Stimulated activated CD8-positive, alpha-beta memory T cell treated with anti-CD3 and anti-CD28 coated beads, Interleukin-15, amount 100 ng/mL, for 4 hours (primary cell): ENCODE results near the gene GRID1.
"Not testable (repeated sequence)": the region's sequence is repeated elsewhere in the genome, so short reads cannot be mapped to it uniquely, and the experiment has no call there.

Experiments
- DNase-seq, 2 donors: peaks; one replicate each; pipeline ENCODE4 v3.0.0-alpha.2; 2020; ENCODE audit warnings: low read depth in 2 of 2

Gene GRID1

DNA sequence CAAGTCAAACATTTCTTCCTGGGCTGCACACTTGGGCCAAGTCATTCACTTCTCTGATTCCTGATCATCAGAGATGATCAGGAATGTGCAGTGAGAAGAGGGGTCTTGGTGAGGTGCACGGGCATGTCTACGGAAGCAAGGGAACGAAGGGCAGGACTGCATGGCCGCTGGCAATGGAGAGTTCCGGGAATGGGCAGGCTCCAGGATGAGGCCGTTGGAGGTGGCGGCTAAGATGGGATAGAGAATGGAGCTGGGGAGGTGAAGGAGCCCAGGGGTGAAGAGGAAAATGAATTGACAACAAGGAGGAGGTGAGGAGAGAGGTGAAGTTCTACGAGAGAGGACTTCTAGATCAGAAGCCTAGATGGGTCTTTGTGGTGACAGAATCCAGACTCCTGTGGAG, 260.0 kb downstream of the GRID1 start:
- DNase-seq: no peak

DNA sequence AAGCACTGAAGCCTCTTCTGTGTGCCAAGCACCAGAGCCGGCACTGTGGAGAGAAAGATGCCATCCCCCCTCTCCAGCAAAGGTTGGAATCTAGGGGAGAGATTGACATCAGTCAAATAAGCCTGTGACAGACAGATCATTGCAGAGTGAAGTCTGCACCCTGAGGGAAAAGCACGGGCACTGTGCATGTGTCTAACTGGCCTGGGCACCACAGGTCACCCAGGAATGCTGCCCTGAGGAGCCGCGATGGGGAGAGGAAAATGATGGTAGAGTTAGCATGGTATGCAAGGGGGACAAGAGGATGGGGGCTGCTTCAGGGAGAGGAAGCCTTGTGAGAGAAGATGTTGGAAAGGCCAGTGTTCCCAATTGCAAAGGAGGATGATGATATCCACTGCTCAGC, 261.0 kb downstream of the GRID1 start:
- no peak for DNase-seq

DNA sequence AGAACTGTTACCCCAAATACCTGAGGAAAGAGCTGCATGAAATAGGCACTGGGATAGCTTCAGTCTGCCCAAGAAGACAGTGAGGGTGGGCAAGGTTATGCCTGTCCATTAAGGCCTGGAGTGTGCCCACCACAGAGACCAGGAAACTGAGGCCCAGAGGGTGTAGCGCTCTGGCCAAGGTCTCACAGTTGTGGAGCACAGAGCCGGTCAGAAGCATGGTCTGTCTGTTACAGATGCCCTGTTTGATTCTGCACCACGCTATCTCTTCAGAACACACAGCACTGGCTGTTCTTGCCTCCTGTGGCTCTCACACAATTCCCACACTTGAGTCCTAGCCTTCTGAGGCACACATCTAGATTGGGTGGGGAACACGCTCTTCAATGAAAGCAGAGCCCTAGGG, 261.4 kb downstream of the GRID1 start:
- DNase-seq: no peak

DNA sequence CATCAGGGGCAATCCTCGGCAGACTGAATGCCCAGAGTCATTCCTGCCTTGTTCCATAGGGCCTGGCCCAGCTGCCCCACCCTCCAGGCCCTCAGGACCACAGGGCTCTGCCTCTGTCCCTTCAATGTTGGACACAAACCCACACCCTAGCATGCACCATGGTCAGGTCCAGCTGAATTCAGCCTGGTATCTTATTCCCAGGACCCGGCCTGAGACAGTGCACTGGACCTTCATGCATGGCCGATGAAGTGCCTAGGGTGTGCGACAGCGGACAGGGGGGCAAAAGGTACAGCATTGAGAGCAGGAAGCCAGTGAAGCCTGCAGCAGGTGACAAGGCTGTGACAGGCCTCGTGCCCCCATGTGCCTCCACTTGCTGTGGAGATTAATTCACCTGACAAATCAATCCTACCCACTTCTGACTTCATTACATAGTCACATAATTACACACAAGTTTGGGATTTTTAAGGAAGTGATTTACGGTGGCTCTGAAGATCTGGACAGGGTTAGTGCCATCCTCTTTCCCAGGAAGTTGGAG, 261.9 kb downstream of the GRID1 start:
- no peak for DNase-seq

DNA sequence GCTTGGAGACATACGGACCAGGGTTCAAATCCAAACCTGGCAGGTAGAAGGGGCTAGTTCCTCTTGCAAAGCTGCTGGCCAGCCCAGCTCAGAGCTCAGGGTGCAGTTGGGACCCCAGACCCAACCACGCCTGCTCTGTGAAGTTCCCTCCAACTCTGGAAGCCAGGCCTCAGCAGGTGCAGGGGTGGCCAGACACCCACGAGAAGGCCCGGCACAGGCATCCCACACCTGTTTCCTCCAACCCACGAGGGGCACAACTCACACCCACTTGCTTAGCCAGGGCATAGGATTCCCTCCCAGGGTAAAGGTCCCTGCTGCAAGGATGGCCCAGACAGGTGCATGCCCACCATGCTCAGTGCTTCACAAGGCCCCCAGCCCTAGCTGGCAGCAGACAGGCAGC, 262.4 kb downstream of the GRID1 start:
- DNase-seq: no peak

DNA sequence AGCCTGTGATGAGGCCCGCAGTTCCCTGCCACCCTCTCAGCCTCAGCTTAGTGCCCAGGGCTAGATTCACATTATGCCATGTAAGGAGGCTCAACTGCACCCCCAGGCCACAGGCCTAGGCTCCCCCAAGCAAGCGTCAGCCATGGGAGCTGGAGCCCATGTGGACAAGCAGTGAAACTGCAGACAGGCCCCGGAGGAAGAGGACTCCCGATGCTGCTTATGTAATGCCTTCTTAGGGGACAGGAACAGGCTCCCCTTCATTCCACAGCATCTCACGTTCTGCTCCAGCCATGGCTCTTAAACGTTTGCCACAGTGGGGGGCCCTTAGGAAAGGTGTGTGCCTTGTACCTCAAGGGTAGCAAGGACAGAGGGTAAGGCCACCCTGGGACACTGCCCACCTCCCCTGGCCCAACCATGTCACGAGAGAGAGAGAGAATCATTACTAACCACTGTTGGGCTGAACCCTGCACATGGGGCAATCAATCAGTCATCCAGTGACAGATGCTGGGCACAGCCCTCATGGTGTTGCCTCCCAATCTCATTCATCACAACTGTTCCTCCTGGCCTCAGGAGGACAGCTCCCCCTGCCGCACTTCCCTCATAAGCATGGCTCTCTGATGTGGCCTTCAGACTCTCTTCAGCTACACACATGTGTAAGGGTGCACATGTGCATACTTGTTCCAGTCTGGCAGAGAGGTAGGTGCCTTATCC, 263.0 kb downstream of the GRID1 start:
- no peak for DNase-seq

DNA sequence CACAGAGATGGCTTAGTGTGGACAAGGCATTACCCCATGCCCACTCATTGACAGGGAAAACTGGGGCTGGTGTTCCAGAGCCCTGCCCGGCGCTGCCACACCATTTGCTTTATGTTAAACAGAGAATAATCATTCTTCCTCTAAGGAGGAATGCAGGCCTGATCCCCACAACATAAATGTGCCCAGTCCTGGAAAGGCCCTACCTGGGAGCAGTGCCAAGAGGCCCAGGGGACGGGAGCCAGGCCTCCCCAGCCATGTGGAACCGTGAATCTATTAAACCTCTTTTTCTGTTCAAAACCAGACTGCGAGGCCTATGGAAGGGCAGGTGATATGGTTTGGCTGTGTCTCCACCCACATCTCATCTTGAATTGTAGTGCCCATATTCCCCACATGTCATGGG, 264.1 kb downstream of the GRID1 start:
- DNase-seq: no peak

DNA sequence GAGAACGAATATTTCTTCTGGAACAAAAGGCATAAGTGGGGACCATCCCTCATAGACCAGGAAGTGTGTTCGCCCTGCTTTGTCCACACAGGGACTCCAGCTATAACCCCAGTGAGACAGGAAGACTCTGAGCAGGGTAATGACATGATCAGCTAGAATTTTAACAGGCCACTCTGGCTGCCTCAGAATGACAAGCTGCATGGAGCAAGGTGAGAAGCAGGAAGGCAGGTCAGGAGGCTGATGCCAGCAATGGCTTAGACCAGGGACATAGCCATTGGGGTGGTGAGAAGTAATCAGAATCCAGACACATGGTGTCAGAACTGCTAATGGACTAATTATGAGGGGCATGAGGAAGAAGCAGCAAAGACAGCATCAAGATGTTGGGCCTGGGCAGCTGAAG, 264.6 kb downstream of the GRID1 start:
- DNase-seq: no peak

DNA sequence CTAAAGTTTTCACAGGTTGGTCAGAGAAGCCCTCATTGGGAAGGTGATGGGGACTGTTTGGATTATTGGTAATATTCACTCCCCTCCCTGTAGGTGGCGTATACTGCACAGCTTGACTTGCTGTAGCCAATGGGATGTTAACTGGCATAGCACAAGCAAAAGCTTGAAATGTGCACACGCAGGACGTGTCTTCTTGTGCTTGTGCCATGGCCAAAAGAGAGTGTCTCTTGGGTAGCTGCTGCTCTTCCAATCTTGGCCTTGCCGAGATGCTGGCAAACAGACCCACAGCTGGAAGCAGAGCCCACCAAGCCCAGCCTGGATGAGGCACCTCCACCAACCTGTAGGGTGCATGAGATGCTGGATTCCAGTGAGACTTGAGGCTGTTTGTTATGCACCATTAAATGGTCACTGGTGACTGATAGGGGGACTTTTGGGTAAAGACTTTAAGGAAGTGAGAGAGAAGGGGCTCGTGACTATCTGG, 266.0 kb downstream of the GRID1 start:
- DNase-seq: no peak

DNA sequence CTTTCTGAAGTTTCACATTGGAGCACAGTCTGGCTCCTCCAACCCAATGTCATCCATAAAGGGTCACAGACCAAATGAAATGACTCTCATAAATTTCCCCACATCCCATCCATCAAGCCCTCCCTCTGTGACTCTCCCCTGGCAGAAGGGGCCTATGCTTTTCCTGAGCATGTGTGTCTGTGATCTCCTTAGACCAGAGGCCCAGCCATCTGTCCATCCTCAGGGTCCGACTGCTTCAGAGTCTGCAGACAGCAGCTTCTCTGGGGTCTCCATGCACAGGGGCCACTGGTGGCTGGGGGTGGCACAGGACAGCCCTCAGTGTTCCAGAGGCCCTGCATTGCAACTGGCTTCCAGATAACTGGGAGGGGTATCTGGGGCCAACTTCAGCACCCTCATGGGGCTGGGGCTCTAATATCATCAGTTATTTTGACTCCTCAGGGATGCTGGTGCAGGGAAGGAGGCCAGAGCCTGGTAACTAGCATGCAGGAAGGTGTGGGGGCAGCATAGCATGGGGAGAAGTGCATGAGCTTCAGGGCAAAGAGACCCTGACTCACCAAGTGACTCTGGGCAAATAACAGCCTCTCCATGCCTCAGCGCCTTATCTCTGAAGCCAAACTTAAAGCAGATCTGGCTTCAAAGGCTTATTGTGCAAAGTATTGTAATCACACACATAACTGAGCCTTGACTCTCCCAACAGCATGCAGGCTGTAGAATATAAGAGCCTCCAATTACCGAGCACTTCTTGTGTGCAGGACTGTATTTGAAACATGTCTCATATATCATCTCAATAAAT, 266.9 kb downstream of the GRID1 start:
- no peak for DNase-seq

DNA sequence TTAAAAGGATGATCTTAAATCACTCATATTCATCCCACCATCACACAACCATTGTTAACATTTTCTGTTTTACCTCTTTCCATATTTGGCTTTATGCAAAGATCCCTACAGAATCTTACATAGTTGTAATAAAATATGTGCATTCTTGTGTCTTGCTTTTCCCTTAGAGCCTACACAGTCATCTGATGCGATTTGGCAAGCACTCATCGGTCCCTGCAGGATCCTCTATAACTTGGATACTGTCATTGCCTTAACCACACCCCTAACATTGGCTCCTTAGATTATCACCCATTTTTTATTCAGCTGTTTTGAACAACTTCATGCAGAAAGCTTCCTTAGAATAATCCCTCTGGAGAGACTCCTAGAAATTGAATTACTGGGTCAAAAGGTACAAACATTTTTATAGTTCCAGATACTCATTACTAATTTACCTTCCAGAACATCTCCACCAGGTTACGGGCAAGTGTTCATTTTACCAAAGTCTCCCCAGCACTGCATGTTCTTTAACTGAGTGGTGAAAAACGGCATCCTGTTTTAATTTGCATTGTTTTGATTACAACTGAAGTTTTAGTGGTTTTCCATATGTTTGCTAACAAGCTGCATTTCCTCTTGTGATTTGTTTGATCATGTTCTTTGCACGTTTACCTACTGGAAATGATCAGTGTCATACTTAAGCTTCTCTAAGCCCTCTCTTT, 268.3 kb downstream of the GRID1 start:
- no peak for DNase-seq

DNA sequence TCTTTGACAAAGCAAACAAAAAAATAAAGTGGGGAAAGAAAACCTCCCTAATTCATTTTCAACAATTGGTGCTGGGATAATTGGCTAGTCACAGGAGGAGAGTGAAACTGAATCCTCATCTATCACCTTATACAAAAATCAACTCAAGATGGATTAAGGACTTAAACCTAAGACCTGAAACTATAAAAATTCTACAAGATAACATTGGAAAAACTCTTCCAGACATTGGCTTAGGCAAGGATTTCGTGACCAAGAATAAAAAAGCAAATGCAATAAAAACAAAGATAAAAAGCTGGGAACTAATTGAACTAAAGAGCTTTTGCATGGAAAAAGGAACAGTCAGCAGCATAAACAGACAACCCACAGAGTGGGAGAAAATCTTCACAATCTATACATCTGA, 271.5 kb downstream of the GRID1 start:
- DNase-seq: not testable (repeated sequence)

DNA sequence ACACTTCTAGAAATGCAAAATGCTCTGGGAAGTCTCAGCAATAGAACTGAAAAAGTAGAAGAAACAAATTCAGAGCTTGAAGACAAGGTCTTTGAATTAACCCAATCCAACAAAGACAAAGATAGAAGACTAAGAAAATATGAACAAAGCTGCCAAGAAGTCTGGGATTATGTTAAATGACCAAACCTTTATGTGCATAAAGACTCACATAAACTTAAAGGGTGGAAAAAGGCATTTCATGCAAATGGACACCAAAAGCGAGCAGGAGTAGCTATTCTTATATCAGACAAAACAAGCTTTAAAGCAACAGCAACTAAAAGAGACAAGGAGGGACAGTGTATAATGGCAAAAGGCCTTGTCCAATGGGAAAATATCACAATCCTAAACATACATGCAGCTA, 274.3 kb downstream of the GRID1 start:
- not testable (repeated sequence) for DNase-seq

DNA sequence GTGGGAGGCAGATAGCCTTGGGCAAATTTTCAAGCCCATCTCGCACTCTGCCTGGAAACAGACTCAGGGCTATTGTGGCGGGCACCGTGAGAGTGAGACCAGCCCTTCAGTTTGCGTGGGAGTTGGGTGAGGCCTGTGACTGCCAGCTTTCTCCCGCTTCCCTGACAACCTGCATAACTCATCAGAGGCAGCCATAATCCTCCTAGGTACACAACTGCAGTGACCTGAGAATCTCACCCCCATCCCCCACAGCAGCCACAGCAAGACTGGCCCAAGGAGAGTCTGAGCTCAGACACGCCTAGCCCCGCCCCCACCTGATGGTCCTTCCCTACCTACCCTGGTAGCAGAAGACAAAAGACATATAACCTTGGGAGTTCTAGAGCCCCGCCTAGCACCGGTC, 275.4 kb downstream of the GRID1 start:
- DNase-seq: no peak

DNA sequence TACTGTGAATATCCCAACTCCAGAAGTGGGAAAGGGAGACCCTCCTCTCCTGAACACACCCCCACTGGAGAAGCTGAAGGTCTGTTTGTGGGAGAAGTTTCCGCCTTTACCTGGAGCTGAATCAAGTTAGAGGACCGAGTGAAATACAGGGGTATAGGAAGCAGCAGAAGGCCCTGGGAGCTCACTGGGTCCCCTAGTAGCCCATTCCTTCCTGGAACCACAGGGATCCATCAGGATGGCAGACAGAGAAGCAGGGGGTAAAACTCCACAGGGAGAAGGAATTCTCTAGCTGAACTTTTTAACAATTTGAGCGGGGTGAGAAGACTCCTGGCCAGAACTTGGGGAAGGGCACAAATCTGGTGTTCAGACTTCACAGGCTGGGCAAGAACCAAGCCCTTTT, 275.8 kb downstream of the GRID1 start:
- DNase-seq: no peak

DNA sequence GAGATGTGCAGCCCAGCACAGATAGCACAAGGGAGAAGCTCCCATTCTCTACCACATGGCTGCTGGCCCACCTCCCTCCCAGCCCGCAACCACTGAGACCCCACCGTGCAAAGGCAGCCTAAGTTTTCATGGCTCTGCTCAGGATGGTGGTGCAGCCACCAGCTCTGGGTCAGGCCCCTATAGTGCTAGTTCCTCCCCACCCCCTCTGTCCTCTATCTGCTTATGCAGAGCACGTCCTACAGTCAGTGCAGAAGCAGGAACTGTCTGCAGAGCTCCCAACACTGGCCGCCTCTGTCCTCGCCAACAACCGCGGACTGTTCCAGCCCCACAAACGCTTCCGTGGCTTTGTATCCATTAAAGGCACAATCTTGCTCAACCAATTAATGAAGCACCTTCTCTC, 278.9 kb downstream of the GRID1 start:
- DNase-seq: no peak

DNA sequence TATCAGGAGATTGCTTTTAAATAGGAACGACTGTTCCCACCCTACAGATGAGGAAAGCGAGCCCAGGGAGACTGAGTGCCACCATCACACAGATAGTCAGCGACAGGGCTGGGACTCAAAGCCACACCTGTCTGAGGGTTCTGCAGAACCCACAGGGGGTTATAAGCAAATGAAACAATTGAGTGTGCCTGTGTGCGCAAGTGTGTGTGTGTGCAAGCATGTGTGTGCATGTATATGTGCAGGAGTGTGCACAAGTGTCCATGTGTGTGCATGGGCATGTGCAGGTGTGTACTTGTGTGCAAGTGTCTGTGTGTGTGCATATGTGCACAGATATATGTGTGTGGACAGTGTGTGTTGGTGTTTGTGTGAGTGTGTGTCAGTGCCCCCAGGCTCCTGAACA, 280.2 kb downstream of the GRID1 start:
- DNase-seq: no peak

DNA sequence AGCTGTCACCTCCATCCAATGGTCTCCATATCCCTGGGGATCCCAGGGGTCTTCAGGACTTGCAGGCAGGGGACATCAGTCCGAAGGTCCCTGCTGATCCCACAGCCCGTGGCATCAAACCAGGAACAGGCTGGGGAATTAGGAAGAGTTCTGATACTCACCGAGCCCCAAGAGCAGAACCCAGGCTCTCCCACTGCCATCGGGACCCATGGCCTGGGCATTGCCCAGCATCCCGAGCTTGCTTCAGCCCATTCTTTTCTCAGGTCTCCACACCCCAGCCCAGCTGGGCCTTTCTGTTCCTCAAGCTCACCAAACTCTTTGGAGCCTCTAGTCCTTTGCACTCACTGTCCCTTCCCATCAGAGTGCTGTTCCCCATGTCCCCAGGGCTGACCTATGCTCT, 280.9 kb downstream of the GRID1 start:
- DNase-seq: no peak

DNA sequence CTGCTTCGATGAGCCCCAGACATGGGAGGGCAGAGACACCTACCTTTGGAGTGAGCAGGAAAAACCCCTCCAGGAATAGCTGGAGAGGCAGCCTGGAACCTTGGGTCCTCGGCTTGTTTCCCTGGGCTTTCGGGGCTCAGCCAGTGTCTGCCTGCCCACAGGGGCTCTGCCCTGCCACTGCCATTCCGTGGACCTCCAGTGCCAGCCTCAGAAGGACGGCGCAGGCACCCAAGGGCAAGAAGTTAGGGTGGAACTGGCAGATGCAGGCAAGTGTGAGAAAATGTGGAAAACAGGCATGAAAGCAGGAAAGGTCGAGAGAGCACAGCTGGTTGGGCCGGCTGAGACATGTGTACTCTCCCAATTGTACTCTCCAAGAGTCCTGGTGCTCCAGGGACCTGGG, 281.5 kb downstream of the GRID1 start:
- no peak for DNase-seq

DNA sequence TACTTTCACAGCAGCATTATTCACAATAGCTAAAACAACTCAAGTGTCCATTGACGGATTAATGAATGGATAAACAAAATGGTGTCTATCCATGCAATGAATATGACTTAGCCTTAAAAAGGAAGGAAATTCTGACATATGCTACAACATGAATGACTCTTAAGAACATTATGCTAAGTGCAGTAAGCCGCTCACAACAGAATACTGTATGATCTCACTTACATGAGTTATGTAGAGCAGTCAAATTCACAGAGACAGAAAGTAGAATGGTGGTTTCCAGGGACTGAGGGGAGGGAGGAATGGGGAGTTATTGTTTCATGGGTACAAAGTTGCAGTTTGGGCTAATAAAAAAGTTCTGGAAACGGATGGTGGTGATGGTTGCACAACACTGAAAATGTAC, 282.0 kb downstream of the GRID1 start:
- no peak for DNase-seq

DNA sequence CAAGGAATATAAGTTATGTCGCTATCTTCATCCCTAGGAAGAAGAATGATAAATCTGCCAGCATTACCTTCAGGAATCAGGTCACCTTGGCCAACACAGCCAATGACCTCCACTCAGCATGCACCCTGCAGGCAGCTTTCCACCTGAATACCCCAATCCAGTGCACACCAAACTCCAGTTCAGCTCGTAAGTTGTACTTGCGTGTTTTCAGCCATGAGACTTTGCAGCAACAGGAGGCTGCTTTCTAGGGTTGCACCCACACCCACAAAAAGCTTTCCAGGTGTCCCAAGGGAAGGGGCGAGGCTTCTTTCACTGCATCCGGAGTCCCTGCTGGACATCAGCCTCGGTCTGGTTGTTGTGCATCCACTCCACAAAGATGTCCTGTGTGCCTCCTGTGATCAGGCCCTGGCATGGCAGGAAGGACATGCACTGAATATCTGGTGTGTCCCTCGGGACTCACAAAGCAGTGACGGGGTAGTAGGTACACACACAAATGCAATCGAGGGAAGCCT, 282.9 kb downstream of the GRID1 start:
- DNase-seq: no peak

DNA sequence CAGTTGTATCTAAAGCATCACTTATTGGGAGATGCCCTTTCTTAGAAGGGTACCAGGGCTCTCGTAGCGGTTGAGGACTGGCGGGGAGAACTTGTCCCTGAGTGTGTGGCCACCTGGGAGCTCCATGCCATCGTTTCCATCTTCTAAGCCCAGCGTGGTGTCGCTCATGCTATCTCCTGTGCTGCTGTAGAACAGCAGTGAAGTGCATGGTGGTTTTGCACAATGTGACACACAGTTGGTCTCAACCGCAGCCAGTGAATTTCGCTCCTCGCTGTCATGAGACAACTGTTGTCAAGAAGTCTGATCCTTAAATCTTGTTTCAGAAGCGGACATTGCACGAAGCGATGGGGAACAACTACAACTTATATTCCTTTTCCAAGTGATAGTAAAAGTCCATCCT, 283.4 kb downstream of the GRID1 start:
- DNase-seq: no peak
